Embryonic facial prominence (tissue), 1 donor: ENCODE measurements around the gene NCOA1.
"Not testable (repeated sequence)": the region's sequence is repeated elsewhere in the genome, so short reads cannot be mapped to it uniquely, and the experiment has no call there.

ENCODE experiments used
- DNase-seq: peaks from one replicate; pipeline ENCODE4 v3.0.0-alpha.2; 2016; ENCODE audit errors: extremely low spot score

NCOA1 gene

GRCh38 chr2:24787532-24787931, 296.5 kb downstream of the NCOA1 start:
- DNase-seq, result no peak

- no peak for DNase-seq
Measured at GRCh38 chr2:24788816-24789215, 297.8 kb downstream of the NCOA1 start.

DNA sequence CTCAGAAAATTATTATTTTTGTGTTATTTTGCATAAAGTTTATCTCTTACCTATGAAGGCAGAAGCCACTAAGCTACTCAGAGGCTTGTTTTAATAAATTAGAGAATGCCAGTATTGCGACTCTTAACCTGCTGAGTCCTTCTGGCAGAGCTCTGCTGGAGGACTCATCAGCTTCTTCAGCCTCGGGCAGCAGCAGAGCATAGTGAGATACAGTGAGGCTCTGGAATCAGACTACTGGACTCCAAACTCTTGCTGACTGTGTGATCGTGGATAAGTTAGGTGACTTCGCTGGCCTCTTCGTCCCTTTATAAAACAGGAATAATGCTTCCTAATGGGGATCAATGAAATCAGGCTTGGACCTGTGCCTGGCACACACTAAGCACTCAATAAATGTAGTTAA, 300.4 kb downstream of the NCOA1 start:
- no peak for DNase-seq

GRCh38 chr2:24792542-24792873, 301.5 kb downstream of the NCOA1 start:
- no peak for DNase-seq

DNA sequence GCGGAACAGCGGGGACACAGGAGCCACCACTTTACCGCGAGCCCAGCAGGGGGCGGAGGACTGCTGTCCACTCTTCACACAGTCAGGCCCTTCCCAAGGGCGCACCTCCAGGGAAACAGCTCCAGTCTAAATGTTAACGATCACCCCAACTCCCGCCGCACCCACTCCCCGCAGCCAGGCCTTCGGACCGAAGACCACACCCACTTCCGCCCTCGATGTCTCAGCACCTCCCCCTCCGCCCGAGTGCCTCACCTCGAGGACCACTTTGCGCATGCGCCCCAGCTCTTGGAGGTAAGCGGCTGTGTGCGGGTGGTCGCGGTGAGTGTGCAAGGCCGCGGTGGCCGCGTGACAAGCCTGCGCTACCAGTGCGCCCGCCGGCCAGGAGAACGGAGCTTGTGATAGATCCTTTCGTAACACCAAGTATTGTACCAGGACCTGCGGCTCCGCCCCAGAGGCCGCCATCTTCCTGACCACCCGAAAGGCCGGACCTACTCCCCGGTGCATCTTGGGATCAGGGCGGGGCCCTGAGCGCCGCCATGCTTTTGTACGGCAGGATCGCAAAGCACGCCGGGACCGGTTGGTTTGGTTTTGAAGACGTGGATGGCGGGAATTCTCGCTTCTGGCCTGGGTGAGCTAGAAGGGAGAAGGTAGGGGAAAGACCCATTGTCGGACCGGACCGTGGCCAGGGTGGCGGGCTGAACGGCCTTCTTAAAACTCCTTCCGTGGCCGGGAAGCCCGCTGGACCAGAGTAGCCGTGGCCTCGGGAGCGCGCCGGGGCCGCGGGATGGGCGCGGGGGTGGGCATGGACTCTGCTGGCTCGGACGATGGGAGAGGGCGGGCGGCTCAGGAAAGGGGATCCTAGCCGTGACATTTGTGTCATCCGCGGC, 302.1 kb downstream of the NCOA1 start, which contains the start of the genes CENPO and PTRHD1:
Gene CENPO, plus strand, starts transcription at position 552 of the 887 bp plus-strand sequence. CDS start 495 bp downstream, outside the sequence.
Gene PTRHD1, minus strand, starts transcription at position 518 of the 887 bp plus-strand sequence. Its CDS starts 14 bp downstream, at position 504.
- DNase-seq, result peak; percentile 93

DNA sequence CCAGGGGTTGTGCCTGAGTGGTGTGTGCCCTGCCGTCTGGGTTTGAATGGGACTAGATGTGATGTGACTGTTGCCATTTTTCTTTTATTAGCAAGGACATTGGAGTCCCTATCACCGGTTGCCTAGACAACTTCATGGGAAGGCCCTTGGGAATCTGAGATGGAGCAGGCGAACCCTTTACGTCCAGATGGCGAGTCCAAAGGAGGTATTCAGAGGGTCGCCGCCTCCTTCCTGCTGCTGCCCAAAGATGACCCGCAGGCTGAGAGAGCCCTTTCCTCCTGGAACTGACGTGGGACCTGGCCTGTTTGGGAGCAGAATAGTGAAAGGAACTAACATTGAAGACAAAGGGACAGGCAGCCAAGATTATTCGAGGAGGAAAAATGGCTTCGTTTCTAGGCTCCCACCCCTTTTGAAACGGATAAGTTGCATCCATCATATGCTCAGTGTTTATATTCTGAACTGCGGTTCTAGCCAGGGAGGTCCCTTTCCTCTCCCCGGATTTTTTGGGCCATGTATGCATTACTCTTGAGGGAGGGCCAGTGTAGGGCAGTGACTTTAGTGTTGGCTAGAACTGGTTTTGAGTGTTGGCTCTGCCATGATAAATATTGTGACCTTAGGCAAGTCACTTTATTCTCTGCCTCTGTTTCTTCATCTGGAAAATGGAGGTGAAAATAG, 302.8 kb downstream of the NCOA1 start:
- no peak for DNase-seq

GRCh38 chr2:24797644-24798043, 306.6 kb downstream of the NCOA1 start:
- no peak for DNase-seq

- not testable (repeated sequence) for DNase-seq
Measured at GRCh38 chr2:24800487-24800886, 309.4 kb downstream of the NCOA1 start.

DNA sequence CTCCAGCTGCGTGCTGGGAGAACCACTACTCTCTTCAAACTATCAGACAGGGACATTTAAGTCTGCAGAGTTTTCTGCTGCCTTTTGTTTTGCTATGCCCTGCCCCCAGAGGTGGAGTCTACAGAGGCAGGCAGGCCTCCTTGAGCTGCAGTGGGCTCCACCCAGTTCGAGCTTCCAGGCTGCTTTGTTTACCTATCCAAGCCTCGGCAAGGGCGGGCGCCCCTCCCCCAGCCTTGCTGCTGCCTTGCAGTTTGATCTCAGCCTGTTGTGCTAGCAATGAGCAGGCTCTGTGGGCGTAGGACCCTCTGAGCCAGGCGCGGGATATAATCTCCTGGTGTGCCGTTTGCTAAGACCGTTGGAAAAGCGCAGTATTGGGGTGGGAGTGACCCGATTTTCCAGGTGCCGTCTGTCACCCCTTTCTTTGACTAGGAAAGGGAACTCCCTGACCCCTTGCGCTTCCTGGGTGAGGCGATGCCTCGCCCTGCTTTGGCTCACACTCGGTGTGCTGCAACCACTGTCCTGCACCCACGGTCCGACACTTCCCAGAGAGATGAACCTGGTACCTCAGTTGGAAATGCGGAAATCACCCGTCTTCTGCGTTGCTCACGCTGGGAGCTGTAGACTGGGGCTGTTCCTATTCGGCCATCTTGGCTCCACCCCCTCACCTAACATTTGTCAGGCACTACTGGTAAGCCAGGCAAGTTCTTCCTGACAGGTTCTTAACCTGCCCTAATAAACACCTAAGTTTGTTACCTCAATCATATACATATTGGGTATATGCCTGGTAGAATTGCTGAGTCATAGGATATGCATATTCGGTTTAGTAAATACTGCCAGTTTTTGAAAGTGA, 315.0 kb downstream of the NCOA1 start:
- DNase-seq, result not testable (repeated sequence)

DNA sequence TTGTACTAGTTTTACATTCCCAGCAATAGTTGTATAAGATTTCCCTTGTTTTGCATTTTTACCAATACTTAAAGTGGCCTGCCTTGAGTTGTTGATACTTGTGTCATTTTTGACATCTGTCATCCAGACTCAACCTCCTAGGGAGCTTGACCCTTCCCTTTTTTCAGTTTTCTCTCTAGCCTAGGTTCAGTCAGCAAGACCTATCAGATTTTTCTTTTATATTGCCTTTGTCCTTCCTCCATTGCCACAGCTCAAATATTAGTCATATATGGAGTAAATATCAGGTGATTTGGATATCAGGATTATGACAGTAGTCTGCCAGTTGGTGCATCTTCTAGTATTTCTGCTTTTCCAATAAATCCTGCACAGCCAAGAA, 315.6 kb downstream of the NCOA1 start:
- DNase-seq, result no peak

DNA sequence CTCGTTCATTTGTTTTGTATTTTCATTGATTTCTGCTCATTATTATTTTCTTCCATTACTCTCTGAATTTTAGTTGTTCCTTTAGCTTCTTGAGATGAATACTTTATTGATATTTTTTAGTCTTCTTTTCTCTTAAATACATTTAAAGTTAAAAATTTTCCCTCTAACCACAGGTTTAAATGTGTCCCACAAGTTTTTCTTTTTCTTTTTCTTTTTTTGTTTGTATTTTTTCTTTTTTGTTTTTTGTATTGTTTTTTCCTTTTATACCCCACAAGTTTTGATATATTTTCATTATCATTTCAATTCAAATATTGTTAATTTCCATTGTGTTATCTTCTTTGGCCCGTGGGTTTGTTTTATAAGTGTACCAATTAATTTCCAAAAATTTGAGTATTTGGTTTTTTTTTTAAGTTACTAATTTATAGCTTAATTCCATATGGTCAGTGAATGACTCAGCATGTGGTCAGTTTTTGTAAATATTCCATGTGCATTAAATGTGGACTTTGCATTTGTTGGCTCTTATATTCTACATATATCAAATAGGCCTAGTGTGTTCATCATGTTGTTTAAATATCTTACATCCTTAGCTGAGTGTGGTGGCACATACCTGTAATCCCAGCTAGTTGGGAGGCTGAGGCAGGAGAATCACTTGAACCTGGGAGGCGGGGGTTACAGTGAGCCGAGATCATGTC, 318.4 kb downstream of the NCOA1 start:
- DNase-seq, result no peak

DNA sequence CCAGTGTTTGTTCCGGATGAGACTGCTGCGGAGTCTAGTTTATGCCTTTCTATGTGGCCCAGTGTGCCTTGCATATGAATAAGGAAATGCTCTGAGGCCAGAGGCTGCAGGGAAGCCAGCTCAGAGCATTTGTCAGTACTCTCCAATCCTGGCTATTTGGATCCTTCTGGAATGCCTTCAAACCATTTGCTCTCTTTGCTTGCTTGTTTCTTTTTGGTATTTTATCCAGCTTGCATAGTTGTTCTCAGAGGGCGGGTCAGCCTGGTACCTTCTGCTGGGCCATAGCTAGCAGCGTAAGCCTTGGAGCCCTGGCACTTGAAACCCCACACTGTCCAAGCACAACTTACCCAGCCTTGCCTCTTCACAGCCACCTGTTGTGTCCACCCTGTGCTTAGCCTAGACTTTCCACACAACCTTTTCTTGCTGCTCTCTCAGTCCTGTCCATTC, 322.7 kb downstream of the NCOA1 start:
- DNase-seq, result no peak

- DNase-seq, result no peak
Measured at GRCh38 chr2:24814516-24814915, 323.5 kb downstream of the NCOA1 start.

DNA sequence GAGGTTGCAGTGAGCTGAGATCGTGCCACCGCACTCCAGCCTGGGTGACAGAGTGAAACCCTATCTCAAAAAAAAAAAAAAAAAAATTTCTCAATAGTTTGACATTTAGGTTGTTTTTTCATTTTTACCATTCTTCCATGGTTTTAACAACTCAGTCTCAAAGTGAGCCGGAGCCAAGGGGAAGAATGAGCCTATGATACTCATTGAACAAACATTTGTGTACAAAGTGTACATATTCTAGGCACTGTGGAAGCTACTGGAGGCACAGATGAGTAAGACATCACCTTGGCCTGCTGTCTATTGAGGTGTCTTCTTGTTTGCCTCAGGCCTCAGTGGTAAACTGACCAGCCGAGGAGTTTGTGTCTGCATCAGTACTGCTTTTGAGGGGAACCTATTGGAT, 324.1 kb downstream of the NCOA1 start:
- DNase-seq, result no peak

DNA sequence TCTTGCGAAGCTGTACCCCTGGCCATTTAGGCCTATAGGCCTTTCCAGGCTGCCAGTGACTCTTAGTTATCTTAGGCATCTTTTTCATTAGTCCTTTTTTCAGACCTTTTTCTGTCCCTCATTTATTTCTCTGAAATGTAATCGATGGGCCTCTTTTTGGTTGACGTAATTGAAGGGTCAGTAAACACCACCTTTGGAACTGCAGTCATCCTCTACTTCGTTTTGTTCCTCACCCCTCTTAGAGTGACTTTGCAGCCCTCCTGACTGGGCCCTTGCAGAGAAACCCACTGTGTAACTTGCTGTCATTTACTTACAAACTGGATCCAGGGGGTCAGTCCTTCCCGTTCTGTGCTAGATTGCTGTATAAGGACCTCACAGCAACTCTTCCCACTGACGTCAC, 325.4 kb downstream of the NCOA1 start:
- DNase-seq, result no peak

DNA sequence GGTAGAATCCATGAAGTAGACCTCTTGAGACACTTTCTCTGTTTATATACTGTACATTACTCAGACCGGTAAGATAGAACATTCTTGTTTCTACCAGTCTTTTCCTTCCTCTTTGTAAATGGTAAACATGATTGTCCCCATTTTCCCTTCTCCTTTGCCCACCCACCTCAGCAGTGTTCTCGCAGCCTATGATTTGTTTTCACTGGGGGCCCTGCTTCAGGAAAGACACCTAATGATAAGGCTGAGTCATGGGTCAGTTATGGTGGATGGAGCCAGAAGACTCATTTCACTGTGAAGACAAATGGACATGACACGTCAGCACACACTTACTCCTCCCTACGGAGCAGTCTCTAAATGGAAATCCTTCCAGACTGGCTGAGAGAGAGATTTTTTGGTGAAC, 325.8 kb downstream of the NCOA1 start:
- no peak for DNase-seq

DNA sequence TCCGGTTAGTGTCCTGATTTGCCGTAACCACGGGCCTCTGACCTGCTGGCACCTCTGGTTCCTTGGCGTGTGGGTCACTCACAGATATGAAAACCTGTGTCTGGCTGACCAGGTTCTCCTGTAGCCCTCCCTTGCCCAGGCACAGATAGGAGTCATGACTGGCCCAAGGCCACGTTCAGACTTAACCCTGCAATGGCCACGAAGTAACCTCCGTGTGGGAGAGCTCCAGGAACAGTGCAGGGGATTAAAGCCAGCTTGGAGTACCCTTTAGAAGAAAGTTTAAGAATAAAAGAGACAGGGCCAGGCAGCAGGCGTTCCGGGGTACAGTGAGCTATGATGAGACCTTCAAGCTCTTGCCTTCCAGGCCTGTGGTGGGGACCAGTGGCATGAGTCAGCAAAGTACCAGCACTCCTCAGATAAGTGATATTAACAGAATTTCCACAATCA, 327.7 kb downstream of the NCOA1 start:
- DNase-seq, result no peak

DNA sequence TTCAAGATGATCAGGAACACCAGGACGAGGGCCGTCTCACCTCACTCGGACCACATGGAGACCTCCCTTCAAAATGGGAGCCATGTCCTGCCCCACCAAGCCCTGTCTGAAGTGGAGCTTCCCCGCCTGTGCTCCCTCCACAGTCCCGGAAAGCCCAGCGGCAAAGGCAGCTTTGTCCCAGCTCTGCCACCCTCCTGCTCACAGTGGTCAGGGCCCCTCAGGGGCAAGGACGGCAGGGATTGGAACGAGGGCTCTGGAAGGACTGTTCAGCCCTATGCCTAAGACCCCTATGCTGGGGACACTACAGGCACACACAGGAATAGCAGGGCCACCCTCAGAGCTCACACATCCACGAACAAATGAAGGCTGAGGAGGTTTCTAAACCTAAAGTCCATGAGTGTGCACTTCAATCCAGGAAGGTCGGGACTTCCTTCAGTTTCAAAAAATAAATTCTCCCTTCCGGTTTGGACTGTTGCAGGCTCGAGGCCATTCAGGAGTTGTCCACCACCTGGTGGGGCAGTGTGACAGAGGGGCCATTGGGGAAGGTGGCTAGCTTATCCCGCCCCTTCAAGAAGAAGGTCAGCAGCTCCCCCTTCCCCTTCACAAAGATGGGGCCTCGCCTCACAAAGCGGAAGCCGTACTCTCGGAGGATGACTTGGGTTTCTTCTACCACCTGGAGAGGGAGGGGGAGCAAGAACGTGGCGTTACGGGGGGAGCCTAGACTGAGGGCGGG, 328.6 kb downstream of the NCOA1 start:
- no peak for DNase-seq

DNA sequence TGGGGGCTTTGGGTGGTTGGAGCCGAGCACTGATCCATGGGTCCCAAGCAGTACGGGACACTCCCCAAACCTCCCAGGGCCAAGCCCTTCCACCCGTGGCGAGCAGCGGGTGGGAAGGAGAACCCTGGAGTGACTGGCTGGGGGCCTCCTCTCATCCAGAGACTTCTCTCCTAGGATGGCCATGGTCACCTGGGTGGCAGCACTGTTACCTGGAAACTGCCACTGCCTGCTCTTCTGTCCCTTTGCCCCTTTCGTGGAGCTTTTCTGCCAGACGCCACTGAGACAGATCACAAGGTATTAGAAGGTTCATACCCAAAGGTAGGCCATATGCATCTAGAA, 329.1 kb downstream of the NCOA1 start:
- no peak for DNase-seq
